CD4-positive, alpha-beta T cell treated with Interleukin-2 at 100 ng/mL for 4 hours (primary cell): Measurements from ENCODE around the gene KCNC4.

Source experiments
- DNase-seq: peaks from one replicate; pipeline ENCODE4 v3.0.0-alpha.2; 2020; ENCODE audit warnings: low spot score

The KCNC4 gene

DNA sequence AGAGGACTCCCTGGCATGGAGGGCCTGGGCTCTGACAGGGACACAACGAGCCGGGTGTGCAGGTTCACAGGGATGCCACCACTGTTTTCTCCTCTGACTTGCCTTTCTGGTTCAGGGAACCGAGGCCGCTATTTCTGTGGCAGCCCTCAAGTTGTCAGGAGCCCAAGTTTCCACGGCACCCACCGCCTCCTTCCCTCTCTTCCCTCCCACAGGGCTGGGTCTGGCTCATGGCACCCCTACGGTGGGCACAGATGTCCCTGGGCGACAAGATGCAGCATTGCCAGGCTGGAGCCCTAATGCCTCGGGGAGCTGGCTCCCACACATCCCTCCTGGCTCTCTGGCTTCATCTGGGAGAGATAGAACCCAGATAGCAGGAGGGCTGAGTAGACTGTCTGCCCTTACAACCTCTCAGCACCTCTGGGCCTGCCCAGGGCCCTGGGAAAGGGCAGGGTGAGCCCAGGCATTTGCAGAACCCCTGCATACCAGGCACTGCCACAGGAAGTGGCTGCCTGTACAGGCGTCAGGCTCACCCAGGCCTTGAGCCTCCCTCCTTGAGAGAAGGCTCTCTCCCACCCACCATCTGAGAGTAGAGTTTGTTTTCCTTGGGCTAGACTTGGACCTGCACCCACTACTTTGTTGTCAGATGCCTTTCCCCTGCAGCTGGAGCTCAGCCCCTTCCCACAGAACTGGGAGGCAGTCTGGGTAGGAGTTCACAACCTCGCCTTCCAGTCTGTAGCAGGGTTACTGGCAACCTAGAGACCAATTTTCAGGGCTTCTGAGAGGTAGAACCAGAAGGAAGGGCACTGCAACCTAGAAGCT lies 20.5 kb downstream of the KCNC4 start:
- no peak for DNase-seq

DNA sequence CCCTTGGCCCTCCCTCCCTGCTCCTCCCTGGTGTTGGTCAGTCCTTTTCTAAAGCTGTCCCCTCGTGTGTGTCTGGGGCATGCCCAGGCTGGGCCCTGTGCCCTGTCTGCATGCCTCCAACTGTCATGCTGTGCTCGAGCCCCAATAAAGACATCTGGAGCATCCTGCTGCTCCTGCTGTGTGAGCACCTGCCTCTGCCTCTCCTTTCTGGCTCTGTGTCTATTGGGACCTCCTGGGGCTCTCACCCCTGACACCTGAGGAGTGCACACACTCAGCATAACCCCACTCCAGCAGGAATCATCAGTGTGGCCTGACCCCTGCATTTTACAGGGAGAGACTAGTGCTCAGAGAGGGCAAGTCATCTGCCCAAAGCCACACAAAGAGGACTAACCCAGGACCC lies 23.7 kb downstream of the KCNC4 start:
- DNase-seq, result no peak

DNA sequence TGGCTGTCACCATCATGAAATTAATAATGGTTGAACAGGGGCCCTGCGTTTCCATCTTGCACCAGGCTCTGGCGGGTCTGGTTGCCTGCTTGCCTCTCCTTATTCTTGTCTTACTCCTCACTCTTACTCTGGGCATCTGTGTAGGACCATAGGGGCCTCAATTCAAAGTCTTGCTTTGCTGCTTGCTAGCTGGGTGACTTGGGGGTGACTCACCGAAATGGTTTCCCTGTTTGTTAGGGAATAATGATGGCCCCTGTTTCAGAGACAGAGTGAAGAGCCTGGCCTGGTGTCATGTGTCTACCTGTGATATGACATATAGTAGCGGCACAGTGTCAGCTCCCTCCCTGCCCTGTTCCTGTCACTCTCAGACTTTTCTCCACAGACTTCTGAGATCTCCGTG lies 24.6 kb downstream of the KCNC4 start:
- DNase-seq, result no peak

DNA sequence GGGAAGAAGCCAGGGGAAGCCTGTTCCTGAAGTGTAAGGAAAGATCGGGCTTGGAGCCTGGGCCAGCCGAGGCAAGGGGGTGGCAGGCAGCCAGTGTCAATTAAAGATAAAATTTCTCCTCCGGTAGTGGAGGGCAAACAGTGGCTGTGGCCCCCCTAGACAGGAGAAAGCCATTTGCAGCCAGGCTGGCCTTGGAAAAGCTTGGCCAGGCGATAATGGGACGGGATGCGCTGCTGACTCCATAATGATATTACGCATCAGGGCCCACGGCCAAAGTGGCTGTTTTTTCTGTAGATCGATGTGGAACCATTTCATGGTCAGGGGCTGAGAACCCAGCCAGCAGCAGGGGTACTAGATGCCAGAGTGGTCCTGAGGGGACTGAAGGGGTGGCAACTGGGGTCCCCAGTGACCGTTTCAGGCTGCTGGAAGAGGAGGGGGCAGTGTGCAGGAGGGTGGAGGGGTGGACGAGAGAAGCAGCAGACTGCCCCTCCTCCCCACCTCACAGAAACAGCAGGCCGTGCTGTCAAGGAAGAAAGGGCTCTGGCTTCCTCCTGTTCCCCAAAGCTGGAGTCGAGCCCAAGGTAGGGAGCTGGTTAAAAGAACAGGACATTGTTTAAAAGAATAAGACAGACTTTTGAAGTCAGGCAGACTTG lies 25.2 kb downstream of the KCNC4 start:
- DNase-seq, result no peak

DNA sequence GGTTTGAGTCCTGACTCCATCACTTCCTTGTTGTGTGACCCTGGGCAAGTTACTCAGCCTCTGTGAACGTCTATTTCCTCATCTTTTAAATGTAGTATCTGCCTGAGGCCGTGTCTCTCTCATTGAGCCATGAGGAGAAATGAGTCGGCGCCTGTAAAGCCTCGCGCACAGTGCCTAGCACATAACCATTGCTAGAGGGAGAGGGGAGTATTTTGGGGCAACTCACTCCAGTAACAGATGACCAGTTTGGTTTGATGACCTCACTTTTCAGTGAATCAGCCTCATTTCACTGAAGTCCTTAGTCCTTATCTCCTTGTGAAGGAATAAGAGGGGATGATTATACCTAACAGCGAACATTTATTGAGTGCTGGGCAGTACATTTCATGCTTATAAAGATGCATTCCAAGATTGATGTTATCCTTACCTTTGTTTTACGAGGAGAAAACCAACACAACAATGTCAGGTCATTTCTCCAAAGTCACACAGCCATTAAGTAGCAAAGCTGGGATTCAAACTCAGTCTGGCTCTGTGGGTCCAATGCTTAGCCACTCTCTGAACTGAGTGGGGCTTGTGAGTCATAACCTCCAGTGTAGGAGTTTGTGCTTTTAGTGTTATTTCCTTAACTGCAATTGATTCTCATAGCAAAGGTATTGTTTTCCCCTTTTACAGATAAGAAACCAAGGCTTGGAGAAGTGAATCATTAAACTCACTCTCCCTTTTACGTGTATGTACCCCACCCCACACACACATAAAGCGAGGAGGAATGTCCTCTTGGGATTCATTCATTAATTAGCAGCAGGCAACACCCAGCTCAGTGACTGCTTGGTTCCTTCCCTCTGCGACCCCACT lies 25.9 kb downstream of the KCNC4 start:
- no peak for DNase-seq

DNA sequence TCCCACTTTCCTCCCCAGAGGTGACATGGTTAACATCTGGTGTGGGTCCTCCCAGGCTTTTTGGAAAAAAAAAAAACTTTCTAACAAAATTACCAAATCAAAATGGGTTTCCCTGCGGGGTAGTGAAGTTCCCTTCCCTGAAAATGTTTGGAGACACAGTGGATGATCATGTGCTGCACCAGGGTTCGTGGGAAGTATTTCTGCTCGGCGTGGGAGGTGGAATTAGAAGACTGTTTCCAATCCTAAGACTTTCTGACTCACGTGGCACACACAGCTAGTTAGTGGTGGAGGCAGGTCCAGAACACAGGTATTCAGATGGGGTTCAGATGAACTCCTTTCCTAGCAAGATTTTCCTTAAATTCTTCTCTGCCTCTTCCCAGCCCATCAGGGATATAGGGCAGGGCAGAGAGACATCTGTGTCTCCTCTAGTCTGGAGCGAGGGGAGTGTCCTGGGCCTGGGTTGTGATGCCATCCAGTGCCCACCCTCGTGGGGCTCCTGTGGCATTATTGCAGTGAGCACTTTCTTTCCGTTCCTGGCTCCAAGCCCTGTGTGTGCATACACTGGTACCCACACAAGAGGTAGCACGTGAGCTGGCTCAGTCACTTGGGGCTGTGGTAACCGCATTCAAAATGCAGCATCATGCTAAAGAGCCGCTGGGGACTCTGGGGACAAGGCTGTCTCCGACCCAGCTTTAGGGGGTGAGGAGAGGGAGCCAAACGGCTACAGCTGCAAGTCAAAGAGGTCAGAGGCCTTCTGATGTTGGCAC lies 27.5 kb downstream of the KCNC4 start:
- DNase-seq, result no peak

DNA sequence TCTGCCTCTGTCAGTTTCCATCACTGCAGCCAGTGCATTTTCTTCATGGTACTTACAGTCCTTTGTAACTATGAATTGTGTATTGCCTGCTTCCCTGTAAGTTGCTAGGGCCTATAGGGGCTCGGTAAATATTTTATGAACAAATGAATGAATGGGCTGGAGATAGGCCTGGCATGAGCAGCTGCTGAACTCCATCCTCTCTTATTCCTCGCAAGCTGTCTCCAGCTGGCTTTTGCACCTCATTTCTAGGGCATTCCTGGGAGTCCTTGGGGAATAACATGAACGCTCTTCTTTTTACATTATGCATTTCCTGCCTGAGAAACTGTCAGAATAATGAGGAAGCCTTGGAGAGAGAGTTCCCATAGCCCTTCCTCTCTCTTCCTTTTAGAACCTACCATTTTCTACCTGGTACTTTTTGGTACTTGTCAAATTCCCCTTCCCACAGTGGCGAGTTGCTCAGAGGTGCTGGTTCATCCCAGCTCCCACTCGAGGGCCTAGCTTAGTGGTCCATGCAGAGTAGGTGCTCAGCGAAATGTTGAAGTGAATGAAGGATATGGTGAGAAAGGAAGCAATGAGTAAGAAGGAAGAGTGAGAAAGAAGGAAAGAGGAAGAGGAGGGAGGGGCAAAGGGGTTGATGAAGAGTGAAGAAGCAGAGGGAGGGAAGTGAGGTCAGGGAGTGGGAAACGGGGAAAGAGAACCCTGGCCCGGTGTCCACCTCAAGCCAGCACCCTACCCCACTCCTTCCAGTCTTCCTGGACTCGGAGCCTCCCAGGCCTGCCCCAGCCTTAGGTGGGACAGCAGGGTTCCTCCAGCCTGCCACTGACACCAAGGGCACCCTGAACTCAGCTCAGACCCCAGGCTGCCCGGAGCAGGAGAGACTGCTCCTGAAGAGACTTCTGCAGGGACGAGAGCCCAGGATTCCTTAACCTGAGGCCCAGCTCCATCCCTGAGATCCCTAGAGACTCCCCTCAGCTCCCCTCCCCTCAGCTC lies 29.6 kb downstream of the KCNC4 start:
- DNase-seq, result no peak

DNA sequence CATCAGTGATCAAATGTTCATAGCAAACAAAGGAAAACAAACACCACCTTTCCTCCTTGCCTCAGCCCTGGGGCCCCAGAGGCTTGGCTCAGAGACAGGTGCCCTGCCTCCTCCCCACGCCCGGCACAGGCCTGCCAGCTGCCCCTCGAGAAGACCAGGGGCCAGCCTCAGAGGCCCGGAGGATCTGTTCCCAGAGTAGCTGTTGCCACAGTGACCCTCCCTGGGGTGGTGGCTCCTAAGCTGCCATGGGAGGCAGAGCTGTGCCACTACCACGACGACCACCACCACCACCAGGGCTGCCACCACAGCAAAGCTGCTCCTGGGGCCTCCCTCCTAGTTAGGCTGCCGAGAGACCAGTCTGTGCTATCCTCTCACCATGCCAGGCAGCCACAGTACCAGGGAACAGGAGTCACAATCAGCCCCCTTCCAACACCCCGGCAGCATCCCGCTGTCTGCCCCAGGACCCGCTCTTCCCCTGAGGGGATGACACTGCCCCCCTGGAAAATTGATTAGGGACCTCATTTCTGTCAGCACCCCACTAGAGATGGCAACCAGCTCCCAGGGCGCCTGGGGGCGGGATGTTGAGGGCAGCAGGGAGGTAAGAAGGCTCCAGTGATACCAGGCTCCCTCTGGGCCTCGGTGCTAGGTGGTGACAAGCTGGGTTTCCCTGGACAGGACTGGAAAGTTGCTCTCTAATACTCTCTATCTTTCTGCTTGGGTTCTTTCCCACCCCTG lies 30.5 kb downstream of the KCNC4 start:
- DNase-seq, result no peak

DNA sequence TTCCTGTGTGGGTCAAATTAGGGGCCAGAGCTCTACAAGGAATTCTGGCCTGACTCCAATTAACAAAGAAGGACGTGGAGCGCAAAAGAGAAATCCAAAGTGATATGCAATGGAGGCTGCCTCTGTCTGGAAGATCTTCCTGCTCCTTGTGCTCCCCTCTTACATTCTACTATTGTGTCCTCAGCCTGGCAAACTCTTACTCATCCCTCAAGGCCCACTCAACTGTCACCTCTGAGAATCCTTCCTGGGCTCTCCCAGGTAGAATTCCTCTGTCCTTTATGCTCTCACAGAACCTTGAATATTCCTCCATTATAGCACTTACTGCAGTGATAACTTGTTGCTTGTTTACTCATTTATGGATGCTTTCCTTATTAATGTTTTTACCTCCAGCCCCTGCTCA lies 31.4 kb downstream of the KCNC4 start:
- DNase-seq, result no peak

DNA sequence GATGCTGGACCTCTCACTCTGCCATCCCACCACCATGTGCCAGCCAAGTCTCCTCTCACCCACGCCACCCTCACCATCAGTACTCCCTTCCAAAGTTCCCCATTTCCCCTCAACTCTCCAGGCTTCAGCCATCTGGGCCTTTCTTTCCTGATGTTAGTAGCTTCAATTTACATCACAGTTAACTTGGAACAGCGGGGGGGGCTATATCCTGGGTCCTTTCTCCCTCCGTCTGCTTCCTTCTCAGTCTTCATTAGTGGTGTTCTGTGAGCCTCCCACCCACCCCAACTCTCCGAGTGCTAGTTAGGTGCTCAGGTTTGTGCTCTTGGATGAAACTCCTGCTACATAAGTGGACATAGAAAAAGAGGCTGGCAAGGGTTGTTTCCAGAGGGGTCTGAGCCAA lies 31.9 kb downstream of the KCNC4 start:
- DNase-seq, result no peak

DNA sequence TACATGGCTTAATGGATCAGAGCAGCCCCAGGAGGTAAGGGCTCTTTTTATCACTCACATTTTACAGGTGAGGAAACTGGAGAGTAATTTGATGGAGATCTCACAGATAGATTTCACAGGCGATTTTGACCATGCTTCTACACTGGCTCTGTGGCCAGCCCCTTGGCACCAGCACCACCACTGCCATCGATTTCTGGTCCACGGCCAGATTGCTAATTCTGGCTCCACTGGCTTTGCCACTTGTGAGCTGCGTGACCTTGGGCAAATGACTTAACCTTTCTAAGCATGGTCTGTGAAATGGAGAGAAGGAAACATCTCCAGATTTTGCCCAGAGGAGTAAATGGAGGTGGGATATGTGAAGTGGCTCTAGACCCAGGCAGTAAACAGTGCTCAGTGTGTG lies 32.6 kb downstream of the KCNC4 start:
- DNase-seq, result no peak

DNA sequence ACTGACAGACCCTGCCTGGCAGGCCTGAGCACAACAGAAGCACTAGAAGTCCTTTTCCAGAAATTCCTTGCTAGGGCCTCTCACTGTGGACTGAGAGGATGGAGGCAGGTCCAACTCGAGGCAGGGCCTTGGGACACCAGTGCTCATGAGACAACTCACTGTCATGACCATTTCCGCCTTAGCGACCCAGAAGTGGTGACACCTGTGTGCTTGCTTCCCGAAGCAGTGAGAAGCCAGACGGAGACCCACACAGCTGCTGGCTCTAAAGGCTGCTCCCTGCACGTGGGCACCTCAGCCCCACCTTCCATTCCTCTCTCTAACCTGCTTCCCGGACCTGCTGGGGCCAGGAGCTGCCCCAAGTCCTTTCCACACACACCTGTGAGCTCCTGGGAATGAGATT lies 33.0 kb downstream of the KCNC4 start:
- no peak for DNase-seq

DNA sequence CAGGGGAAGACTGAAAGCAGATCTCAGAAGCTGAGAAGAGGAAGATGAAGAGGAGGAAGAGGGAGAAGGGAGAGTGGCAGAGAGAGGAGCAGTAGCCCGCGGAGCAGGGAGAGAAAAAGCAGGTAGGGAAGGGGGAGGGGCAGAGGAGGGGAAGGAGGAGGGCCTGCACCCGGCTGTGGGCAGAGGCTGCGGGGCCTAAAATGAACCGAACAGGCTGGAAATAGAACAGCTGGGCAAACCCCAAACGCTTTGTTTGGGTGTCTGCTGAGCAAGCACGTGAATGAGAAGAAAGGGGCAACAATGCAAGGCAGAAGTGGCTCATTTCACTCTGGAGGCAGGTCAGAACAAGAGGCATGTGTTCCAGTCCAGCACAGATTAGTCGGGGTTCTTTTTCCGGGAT lies 33.5 kb downstream of the KCNC4 start:
- DNase-seq, result no peak

DNA sequence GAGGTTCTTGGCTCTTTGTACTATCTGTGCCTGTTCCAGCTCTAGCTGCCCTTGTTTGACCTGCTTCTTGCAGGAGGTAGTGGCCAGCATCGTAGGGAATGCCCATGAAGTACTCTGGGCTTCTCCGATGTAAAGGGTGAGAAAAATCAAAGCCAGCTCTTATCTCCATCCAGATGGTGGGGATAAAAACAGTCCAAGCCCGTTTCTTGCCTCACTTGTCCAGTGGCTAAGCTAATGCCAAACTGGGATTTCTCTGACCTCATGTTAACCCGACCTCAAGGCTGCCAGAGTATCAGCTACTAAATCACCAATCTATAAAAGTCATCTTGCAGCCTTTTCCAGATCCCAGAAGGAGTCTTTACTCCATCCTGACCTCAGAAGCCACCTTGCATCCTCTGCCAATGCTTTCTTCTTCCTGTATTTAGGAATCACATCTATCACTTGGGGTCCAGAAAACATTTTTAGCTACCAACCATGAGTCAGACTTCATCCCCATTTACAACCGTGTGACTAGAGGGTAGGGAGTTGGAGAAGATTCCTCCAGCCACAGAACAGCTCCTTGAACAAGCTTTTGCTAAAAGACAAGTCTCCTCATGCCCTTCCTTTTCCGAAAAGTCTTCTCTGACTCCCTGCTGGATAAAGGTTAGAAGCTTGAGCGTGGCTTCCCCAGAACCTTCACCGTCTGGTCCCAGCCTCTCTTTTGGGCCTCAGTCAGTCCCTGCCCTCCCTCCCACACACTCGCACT lies 35.9 kb downstream of the KCNC4 start:
- DNase-seq, result no peak

DNA sequence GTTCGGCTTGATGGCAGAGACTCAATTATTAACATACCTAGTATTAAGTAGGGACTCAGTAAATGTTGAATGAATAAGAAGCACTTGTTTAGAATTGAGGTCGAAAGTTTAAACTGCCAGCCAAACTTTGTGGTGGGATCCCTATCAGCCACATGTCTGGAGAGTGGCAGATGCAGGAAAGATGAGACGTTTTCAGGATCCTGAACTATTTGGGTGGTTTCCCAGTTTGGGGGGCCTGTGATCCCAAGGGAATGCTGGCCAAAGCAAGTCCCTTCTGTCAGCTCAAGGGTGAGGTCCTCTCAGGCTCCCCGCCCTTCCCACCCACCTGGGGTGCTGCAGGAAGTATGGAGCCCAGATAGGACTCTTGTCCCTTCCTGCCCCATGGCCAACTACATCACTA lies 38.6 kb downstream of the KCNC4 start:
- no peak for DNase-seq

DNA sequence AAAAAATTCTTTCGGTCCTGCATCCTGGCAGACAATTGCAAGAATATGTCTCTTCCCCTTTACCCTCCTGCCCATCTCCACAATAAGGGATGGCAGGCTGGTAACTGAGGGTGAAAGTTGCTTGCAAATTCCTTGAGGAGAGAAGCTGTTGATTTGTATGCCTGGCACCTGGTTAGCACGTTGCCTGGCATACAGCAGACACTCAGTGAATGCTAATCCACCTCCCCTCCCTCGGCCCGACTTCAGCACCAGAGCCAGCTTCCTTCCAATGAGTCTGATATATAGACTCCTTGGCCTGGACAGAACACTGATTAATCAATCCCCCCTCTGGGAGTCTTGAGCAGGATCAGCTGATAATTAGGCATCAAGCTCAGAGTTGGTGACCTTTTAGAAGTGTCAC lies 39.1 kb downstream of the KCNC4 start:
- no peak for DNase-seq

DNA sequence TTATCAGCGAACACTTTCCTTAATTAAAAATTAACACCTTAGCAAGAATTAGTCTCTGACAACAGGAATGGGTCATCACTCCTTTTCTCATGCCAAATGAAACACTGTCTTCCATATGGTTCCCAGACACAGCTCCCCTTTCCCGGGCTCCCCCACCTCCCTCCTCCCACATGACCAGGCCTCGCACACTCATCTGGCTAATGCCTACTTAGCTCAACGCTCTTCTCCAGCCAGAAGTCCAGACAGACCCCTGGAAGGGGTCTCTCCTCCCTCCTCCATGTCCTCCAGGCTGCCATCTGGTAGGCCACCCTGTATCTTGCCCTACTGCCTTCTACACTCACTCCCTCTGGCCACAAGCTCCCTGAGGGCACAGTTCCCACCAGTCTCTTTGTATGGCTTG lies 39.9 kb downstream of the KCNC4 start:
- DNase-seq, result no peak

DNA sequence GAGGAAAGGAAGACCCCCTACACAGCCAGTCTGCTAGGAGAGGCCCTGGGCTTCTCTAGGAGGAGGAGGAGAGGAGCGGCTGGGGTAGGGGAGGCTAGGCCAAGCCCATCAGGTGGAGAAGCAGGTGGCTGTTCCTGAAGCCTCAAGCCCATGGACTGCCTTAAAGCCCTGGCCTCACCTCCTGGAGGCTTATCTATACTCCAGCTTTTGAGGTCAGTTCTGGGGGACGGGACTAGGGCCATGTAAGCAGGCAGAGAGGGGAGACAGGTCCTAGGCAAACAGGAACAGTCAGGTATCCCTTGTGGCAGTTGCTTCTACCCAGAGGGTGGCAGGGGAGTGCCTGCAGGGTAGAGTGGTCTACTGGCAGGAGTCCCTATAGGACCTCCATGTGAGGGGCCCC lies 40.6 kb downstream of the KCNC4 start:
- DNase-seq, result no peak

DNA sequence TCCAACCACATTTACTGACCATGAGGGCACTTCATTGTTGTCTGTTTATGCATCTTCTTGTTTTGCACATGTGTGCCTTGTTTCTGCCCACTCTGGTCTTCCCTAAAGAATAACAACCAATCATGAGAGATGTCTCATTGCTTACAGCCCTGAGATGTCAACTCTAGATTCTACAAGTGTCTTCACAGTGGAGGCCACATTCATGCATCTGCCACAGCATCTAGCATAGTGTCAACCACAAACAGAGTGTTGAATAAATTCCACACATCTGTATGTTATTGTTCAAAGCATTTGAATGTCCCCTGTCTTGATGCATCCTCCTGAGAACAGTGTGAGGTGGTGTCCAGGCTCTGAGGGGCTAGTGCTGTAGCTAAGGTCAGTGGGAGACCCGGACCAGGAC lies 43.1 kb downstream of the KCNC4 start:
- no peak for DNase-seq
